Astrocyte (in vitro differentiated cells and primary cell): ENCODE measurements around the gene RNGTT. TPM values are rescaled to one million over a fixed set of nuclear protein-coding genes. Genes with fewer than 3 reads are reported as not detected.

Experiments used
- DNase-seq: peaks from one replicate; pipeline ENCODE4 v3.0.0-alpha.2; 2010; ENCODE audit warnings: low read depth
- FAIRE-seq: peaks from 2 replicates; lab custom pipeline; 2011; peaks lifted over from hg19 to GRCh38; lab: Jason Lieb, UNC
- H2AFZ ChIP-seq: 2 replicates; pipeline ENCODE4 v1.6.0; 2012; ENCODE audit warnings: low read depth, low read length, inconsistent platforms
- H3K27ac ChIP-seq: 2 replicates; pipeline ENCODE4 v1.5.1; 2011; ENCODE audit warnings: low read depth, low read length, inconsistent platforms
- H3K27me3 ChIP-seq: 2 replicates; pipeline ENCODE4 v1.6.0; 2011; ENCODE audit warnings: low read length, inconsistent platforms; ENCODE audit not compliant: insufficient read depth
- H3K36me3 ChIP-seq: 2 replicates; pipeline ENCODE4 v1.5.1; 2011; ENCODE audit warnings: low read length, inconsistent platforms; ENCODE audit not compliant: insufficient read depth
- H3K4me1 ChIP-seq: 2 replicates; pipeline ENCODE4 v1.5.1; 2011; ENCODE audit warnings: low read length, inconsistent platforms; ENCODE audit not compliant: insufficient read depth
- H3K4me2 ChIP-seq: 2 replicates; pipeline ENCODE4 v1.6.0; 2012; ENCODE audit warnings: low read length, inconsistent platforms
- H3K4me3 ChIP-seq: 2 replicates; pipeline ENCODE4 v1.5.1; 2011; ENCODE audit warnings: low read depth, mild to moderate bottlenecking, low read length, inconsistent platforms; ENCODE audit not compliant: insufficient read depth
- H3K79me2 ChIP-seq: 2 replicates; pipeline ENCODE4 v1.6.0; 2012; ENCODE audit warnings: mild to moderate bottlenecking, low read length, inconsistent platforms; ENCODE audit not compliant: insufficient read depth
- H3K9ac ChIP-seq: 2 replicates; pipeline ENCODE4 v1.6.0; 2012; ENCODE audit warnings: mild to moderate bottlenecking, low read length, inconsistent platforms
- H3K9me3 ChIP-seq: 2 replicates; pipeline ENCODE4 v1.5.1; 2012; ENCODE audit warnings: low read depth, mild to moderate bottlenecking, low read length, inconsistent platforms; ENCODE audit not compliant: insufficient read depth
- H4K20me1 ChIP-seq: 2 replicates; pipeline ENCODE4 v1.6.0; 2012; ENCODE audit warnings: low read length, inconsistent platforms; ENCODE audit not compliant: insufficient read depth
- H3K27ac Mint-ChIP-seq: one replicate; pipeline ENCODE4 v1.8.0; 2021; ENCODE audit warnings: mild to moderate bottlenecking, mixed read lengths; ENCODE audit not compliant: unreplicated experiment
- H3K27me3 Mint-ChIP-seq: one replicate; pipeline ENCODE4 v1.8.0; 2021; ENCODE audit warnings: low read depth, mixed read lengths; ENCODE audit not compliant: unreplicated experiment
- H3K36me3 Mint-ChIP-seq: one replicate; pipeline ENCODE4 v1.8.0; 2021; ENCODE audit warnings: low read depth, mixed read lengths; ENCODE audit not compliant: unreplicated experiment
- H3K4me1 Mint-ChIP-seq: one replicate; pipeline ENCODE4 v1.8.0; 2021; ENCODE audit warnings: low read depth, mixed read lengths; ENCODE audit not compliant: unreplicated experiment
- H3K4me3 Mint-ChIP-seq: one replicate; pipeline ENCODE4 v1.8.0; 2021; ENCODE audit warnings: mild to moderate bottlenecking, moderate library complexity, mixed read lengths; ENCODE audit not compliant: unreplicated experiment
- H3K9me3 Mint-ChIP-seq: one replicate; pipeline ENCODE4 v1.8.0; 2021; ENCODE audit warnings: mild to moderate bottlenecking, mixed read lengths; ENCODE audit not compliant: unreplicated experiment
- CTCF ChIP-seq: IDR thresholded peaks from 2 replicates; pipeline ENCODE4 v1.5.1; 2011; ENCODE audit warnings: low read depth, mild to moderate bottlenecking, inconsistent platforms, low read length, moderate library complexity; ENCODE audit not compliant: insufficient read depth
- EZH2 ChIP-seq: IDR thresholded peaks from 2 replicates; pipeline ENCODE4 v1.6.1; 2012; ENCODE audit warnings: mild to moderate bottlenecking, low read length, inconsistent platforms; ENCODE audit not compliant: insufficient read depth
- total RNA-seq: library from RNA; stranded (reverse); gene quantifications from 2 replicates; pipeline ENCODE4 v1.2.1, GENCODE V29; 2021

RNGTT gene
- total RNA-seq, 1 donor from 2014 or later: 16.0 TPM

DNA sequence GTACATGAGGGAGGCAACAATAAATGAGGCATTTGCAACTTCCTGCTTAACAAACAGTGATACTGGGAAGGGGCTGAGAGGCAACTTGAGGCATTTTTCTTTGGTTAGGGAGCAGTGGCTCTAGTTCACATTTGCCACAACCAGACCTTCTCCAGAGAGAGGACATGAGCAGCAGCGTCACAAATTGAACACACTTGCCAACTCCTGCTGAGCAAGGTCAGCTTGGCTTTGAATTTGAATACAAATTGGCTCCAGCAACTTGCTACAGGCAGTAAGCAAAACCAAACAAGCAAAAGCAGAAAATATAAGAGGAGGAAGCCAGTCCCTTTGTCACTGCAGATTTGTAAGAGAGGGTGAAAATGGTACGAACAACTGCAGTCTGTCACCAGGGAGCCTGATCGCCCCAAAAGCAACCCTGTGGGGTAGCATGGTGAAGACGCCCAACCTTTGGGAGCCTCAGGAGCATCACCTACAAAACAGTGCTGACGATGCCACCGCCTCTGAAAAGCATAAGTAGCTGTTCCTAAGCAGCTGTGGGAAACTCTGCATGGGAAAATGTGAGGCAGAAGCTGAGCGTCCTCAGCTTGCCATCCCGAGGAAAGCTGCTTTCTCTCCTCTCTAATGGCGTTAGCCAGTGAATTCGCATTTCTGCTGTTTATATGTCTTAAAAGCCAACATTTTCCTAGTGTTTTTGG is 378.7 kb downstream of the RNGTT start:
- Mint-ChIP-seq H3K4me1 (no peaks in the 10 kb centered on the region), H3K4me3 (no peak overlapping the region)
- no peak overlapping the region for H3K27ac ChIP-seq

DNA sequence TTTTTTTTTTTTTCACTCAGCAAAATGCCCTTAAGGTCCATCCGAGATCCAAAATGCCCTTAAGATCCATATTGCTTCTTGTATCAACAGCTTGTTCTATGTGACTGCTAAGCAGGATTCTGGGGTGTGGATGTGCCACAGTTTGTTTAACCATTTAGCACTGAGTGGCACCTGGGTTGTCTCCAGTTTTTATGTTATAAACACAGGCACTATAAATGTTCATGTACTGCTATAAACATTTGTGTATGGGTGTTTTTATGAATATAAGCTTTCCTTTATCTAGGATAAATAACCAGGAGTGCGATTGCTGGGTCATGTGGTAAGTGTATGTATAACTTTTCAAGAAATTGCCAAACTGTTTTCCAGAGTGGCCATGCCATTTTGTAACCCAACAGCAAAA is 386.0 kb downstream of the RNGTT start:
- Histone ChIP-seq H2AFZ (no peak overlapping the region), H3K4me3 (no peak overlapping the region), H3K4me2 (no peak overlapping the region), H3K79me2 (no peaks in the 10 kb centered on the region), H4K20me1 (no peaks in the 10 kb centered on the region), H3K4me1 (no peaks in the 10 kb centered on the region), H3K9ac (no peak overlapping the region), H3K36me3 (no peaks in the 10 kb centered on the region), H3K9me3 (no peaks in the 10 kb centered on the region), H3K27me3 (no peaks in the 10 kb centered on the region), H3K27ac (no peak overlapping the region)
- Mint-ChIP-seq H3K4me1 (no peaks in the 10 kb centered on the region), H3K4me3 (no peak overlapping the region), H3K27me3 (peaks cover 5% of the 10 kb centered on the region), H3K9me3 (peaks cover 5% of the 10 kb centered on the region), H3K36me3 (peaks cover 2% of the 10 kb centered on the region), H3K27ac (no peak overlapping the region)
- no peak for FAIRE-seq
- DNase-seq: no peak
- TF ChIP-seq EZH2: no peak
- no peak for TF ChIP-seq CTCF

More for the DNA sequence above, 378.7 kb downstream of the RNGTT start:
- Histone ChIP-seq H3K4me1 (no peaks in the 10 kb centered on the region), H3K36me3 (no peaks in the 10 kb centered on the region), H3K27me3 (peaks cover 2% of the 10 kb centered on the region), H3K9ac (no peak overlapping the region), H4K20me1 (no peaks in the 10 kb centered on the region), H3K9me3 (peaks cover 4% of the 10 kb centered on the region), H2AFZ (peak overlapping the region; percentile 10), H3K4me3 (no peak overlapping the region), H3K4me2 (no peak overlapping the region), H3K79me2 (no peaks in the 10 kb centered on the region)
- peaks cover 41% of the 10 kb centered on the region for H3K27me3 Mint-ChIP-seq
- TF ChIP-seq EZH2 (no peak), CTCF (no peak)
- no peak overlapping the region for H3K27ac Mint-ChIP-seq
- no peaks in the 10 kb centered on the region for H3K36me3 Mint-ChIP-seq
- no peak for FAIRE-seq
- no peak for DNase-seq
- H3K9me3 Mint-ChIP-seq: peaks cover 3% of the 10 kb centered on the region

DNA sequence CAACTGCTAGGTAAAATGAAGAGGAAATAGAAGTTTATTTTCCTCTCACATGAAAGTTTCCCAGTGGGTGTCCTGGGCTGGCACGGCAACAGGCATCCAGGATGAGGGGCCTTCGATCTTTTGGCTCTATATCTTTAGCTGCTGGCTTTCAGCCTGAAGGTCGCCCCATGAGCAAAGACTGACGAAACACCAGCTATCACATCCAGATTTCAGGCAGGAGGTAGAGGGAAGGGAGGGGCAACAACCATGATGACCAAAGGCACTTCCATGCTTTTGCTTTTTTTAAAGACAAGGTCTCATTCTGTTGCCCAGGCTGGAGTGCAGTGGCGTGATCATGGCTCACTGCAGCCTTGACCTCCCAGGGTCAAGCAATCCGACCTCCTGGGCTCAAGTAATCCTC is 387.9 kb downstream of the RNGTT start:
- Histone ChIP-seq H3K4me1 (no peaks in the 10 kb centered on the region), H3K4me2 (no peak overlapping the region), H3K27ac (no peak overlapping the region), H3K4me3 (no peak overlapping the region), H3K9me3 (no peaks in the 10 kb centered on the region), H3K27me3 (no peaks in the 10 kb centered on the region), H4K20me1 (no peaks in the 10 kb centered on the region), H3K36me3 (no peaks in the 10 kb centered on the region), H3K9ac (no peak overlapping the region), H2AFZ (no peak overlapping the region), H3K79me2 (no peaks in the 10 kb centered on the region)
- Mint-ChIP-seq H3K4me3 (no peak overlapping the region), H3K4me1 (no peaks in the 10 kb centered on the region), H3K36me3 (peaks cover 2% of the 10 kb centered on the region), H3K27me3 (peaks cover 5% of the 10 kb centered on the region), H3K27ac (no peak overlapping the region), H3K9me3 (peaks cover 2% of the 10 kb centered on the region)
- no peak for DNase-seq
- no peak for TF ChIP-seq CTCF
- TF ChIP-seq EZH2: no peak
- FAIRE-seq: no peak
